ENCODE results near the gene MANSC4.

GRCh38 chr12:27814411-27814810 lies 34.4 kb upstream of the MANSC4 start:
- TF ChIP-seq, protein P1, sequence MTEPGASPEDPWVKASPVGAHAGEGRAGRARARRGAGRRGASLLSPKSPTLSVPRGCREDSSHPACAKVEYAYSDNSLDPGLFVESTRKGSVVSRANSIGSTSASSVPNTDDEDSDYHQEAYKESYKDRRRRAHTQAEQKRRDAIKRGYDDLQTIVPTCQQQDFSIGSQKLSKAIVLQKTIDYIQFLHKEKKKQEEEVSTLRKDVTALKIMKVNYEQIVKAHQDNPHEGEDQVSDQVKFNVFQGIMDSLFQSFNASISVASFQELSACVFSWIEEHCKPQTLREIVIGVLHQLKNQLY (CRISPR knock-in tag; IDR thresholded peaks at IDR 0.05): no peak
- no peak for TF ChIP-seq ETV6 (CRISPR knock-in tag; IDR thresholded peaks at IDR 0.05)
